IMR-90 (cell line): Measurements from ENCODE around the gene ACSL6. TPM values are rescaled to one million over a fixed set of nuclear protein-coding genes. Genes with fewer than 3 reads are reported as not detected.

Source experiments
- ATAC-seq: fragments of 200-7000 bp; cut with Tn5 transposase; 2 replicates; pipeline ENCODE4 v1.9.1; 2020; ENCODE audit warnings: low read depth, mild to moderate bottlenecking, moderate library complexity
- BruUV-seq: library from RNA; stranded (reverse); fragments of 400-500 nt; replicated peaks from 2 replicates; lab custom pipeline; 2021; lab: Mats Ljungman, UMichigan
- CTCF ChIA-PET: fragments of 300-600 bp; formaldehyde crosslinking; extraction: SDS; loops from one replicate; lab custom pipeline; 2021; ENCODE audit warnings: antibody characterized with exemption; lab: Yijun Ruan, JAX
- POLR2A ChIA-PET: fragments of 300-600 bp; sonication (Branson Sonifier 250); formaldehyde crosslinking; loops from one replicate; lab custom pipeline; 2022; ENCODE audit warnings: antibody characterized with exemption; ENCODE audit not compliant: unreplicated experiment; lab: Charles Lee
- DNase-seq: peaks from one replicate; pipeline ENCODE4 v3.0.0; 2013
- H2AFZ ChIP-seq: replicated peaks from 2 replicates; pipeline ENCODE3; 2013; ENCODE audit warnings: low read length, mild to moderate bottlenecking; ENCODE audit not compliant: poor library complexity
- H2AK5ac ChIP-seq: 2 replicates; pipeline ENCODE4 v1.6.1; 2013; ENCODE audit warnings: low read depth, low read length, inconsistent platforms
- H2AK9ac ChIP-seq: replicated peaks from 2 replicates; pipeline ENCODE3; 2013; ENCODE audit warnings: mild to moderate bottlenecking, low read depth, low read length, moderate library complexity; ENCODE audit not compliant: poor library complexity
- H2BK120ac ChIP-seq: 2 replicates; pipeline ENCODE4 v1.6.1; 2013; ENCODE audit warnings: low read depth, low read length, inconsistent platforms
- H2BK15ac ChIP-seq: 3 replicates; pipeline ENCODE4 v1.6.1; 2013; ENCODE audit warnings: low read depth, low read length, inconsistent platforms
- H2BK20ac ChIP-seq: 2 replicates; pipeline ENCODE4 v1.6.1; 2013; ENCODE audit warnings: low read depth, mild to moderate bottlenecking, inconsistent platforms, low read length, moderate library complexity
- H2BK5ac ChIP-seq: 2 replicates; pipeline ENCODE4 v1.6.1; 2013; ENCODE audit warnings: mild to moderate bottlenecking, low read depth, low read length, inconsistent platforms; ENCODE audit not compliant: poor library complexity, severe bottlenecking
- H3K14ac ChIP-seq: replicated peaks from 2 replicates; pipeline ENCODE4 v1.6.1; 2013; ENCODE audit warnings: low read depth, low read length, inconsistent platforms
- H3K18ac ChIP-seq: 2 replicates; pipeline ENCODE4 v1.6.1; 2013; ENCODE audit warnings: low read depth, low read length, control low read depth
- H3K23ac ChIP-seq: 2 replicates; pipeline ENCODE4 v1.6.1; 2013; ENCODE audit warnings: low read depth, low read length, inconsistent platforms
- H3K27ac ChIP-seq: 2 replicates; pipeline ENCODE4 v1.5.1; 2013; ENCODE audit warnings: mild to moderate bottlenecking, control low read depth, low read length; ENCODE audit not compliant: insufficient read depth
- H3K27me3 ChIP-seq: 2 replicates; pipeline ENCODE4 v1.6.1; 2013; ENCODE audit warnings: low read length; ENCODE audit not compliant: control insufficient read depth, insufficient read depth
- H3K36me3 ChIP-seq: 2 replicates; pipeline ENCODE4 v1.6.1; 2013; ENCODE audit warnings: low read length, mixed read lengths; ENCODE audit not compliant: control insufficient read depth, insufficient read depth
- H3K4ac ChIP-seq: 2 replicates; pipeline ENCODE4 v1.6.1; 2013; ENCODE audit warnings: low read depth, low read length, inconsistent platforms
- H3K4me1 ChIP-seq: 2 replicates; pipeline ENCODE4 v1.6.1; 2013; ENCODE audit warnings: low read length, mixed read lengths; ENCODE audit not compliant: control insufficient read depth, insufficient read depth
- H3K4me2 ChIP-seq: 2 replicates; pipeline ENCODE4 v1.6.1; 2013; ENCODE audit warnings: low read depth, mild to moderate bottlenecking, control low read depth, low read length, moderate library complexity
- H3K4me3 ChIP-seq: 2 replicates; pipeline ENCODE4 v1.5.1; 2013; ENCODE audit warnings: low read depth, mild to moderate bottlenecking, control low read depth, low read length, moderate library complexity; ENCODE audit not compliant: insufficient read depth
- H3K56ac ChIP-seq: 2 replicates; pipeline ENCODE4 v1.6.1; 2013; ENCODE audit warnings: low read length, inconsistent platforms; ENCODE audit not compliant: insufficient read depth; ENCODE audit errors: extremely low read depth
- H3K79me1 ChIP-seq, 2 experiments: 2 replicates each; pipeline ENCODE4 v1.6.1; 2013; ENCODE audit warnings: low read length in 2 of 2, inconsistent platforms in 1 of 2, low read depth in 1 of 2
- H3K9ac ChIP-seq: 2 replicates; pipeline ENCODE4 v1.6.1; 2013; ENCODE audit warnings: low read depth, low read length, control low read depth
- H3K9me1 ChIP-seq: 2 replicates; pipeline ENCODE4 v1.6.1; 2013; ENCODE audit warnings: low read length, inconsistent platforms; ENCODE audit not compliant: insufficient read depth
- H3K9me3 ChIP-seq: 2 replicates; pipeline ENCODE4 v1.6.1; 2013; ENCODE audit warnings: low read length; ENCODE audit not compliant: control insufficient read depth, insufficient read depth
- H4K20me1 ChIP-seq: 2 replicates; pipeline ENCODE4 v1.6.1; 2013; ENCODE audit warnings: low read length, inconsistent platforms; ENCODE audit not compliant: insufficient read depth
- H4K5ac ChIP-seq: 2 replicates; pipeline ENCODE4 v1.6.1; 2013; ENCODE audit warnings: mild to moderate bottlenecking, low read depth, low read length, control low read depth
- H4K8ac ChIP-seq, 2 experiments: 2 replicates each; pipeline ENCODE4 v1.6.1; 2013; ENCODE audit warnings: low read depth in 2 of 2, low read length in 2 of 2, control low read depth in 1 of 2, inconsistent platforms in 1 of 2
- H4K91ac ChIP-seq: 2 replicates; pipeline ENCODE4 v1.6.1; 2013; ENCODE audit warnings: low read depth, low read length, inconsistent platforms; ENCODE audit not compliant: insufficient read depth
- MAZ ChIP-seq: IDR thresholded peaks from 2 replicates; pipeline ENCODE4 v1.6.1; 2012; ENCODE audit warnings: low read depth, mild to moderate bottlenecking, low read length, improper control_type of control experiment, moderate library complexity, borderline replicate concordance
- POLR2A ChIP-seq: IDR thresholded peaks from 2 replicates; pipeline ENCODE4 v1.6.1; 2012; ENCODE audit warnings: mild to moderate bottlenecking, low read depth, low read length
- RCOR1 ChIP-seq: IDR thresholded peaks from 2 replicates; pipeline ENCODE4 v1.6.1; 2012; ENCODE audit warnings: mild to moderate bottlenecking, low read length, improper control_type of control experiment; ENCODE audit not compliant: insufficient replicate concordance
- RFX5 ChIP-seq: IDR thresholded peaks from 2 replicates; pipeline ENCODE4 v1.8.0; 2012; ENCODE audit warnings: low read depth, mild to moderate bottlenecking, low read length, moderate library complexity
- WGBS, 2 experiments: methylation state at CpG; one replicate each; pipeline versions ENCODE4 v1.1.5 to v1.1.7; 2013; ENCODE audit warnings: missing lambda C conversion rate in 2 of 2; ENCODE audit not compliant: insufficient read length in 1 of 2; ENCODE audit errors: extremely low coverage in 2 of 2; 5-methylcytosine and 5-hydroxymethylcytosine counted together
- dilution Hi-C: fragments of 300-500 bp; cut with HindIII; formaldehyde crosslinking; loops from one replicate; pipeline ENCODE4 v1.14.3; 2018; ENCODE audit warnings: low sequenced_read_pairs; ENCODE audit not compliant: unreplicated experiment
- in situ Hi-C: fragments of 300-500 bp; cut with MboI; formaldehyde crosslinking; loops from 3 replicates; pipeline ENCODE4 v1.14.3; 2019; ENCODE audit warnings: low sequenced_read_pairs, inconsistent platforms, mixed read lengths
- intact Hi-C: fragments of 100-400 bp; cut with micrococcal nuclease; formaldehyde crosslinking; loops from 2 replicates; pipeline ENCODE4 v1.10.0; 2022
- polyA plus RNA-seq, 3 experiments: library from polyadenylated mRNA; depleted of rRNA; stranded (reverse); fragments of >200 nt; gene quantifications; 2 replicates each; pipeline ENCODE4 v1.2.3, GENCODE V29; 2012; ENCODE audit warnings: low replicate concordance in 1 of 3
- total RNA-seq: library from RNA; depleted of rRNA; stranded (reverse); fragments of >200 nt; gene quantifications from 2 replicates; pipeline ENCODE4 v1.2.3, GENCODE V29; 2012

Gene ACSL6
- total and polyA plus RNA-seq, 2 of the 4 experiments (the other 2 are of a cell fraction) = not detected

- Histone ChIP-seq H3K23ac (no peak overlapping the region), H3K9me1 (no peaks in the 10 kb centered on the region), H3K4ac (no peak overlapping the region), H3K56ac (no peak overlapping the region), H3K27me3 (peaks cover 18% of the 10 kb centered on the region), H3K4me2 (no peak overlapping the region), H4K8ac (no peak overlapping the region), H2BK120ac (no peak overlapping the region), H2BK15ac (no peak overlapping the region), H4K20me1 (no peaks in the 10 kb centered on the region), H3K79me1 (no peaks in the 10 kb centered on the region), H3K9me3 (no peaks in the 10 kb centered on the region), H2AFZ (no peak overlapping the region), H3K14ac (no peak overlapping the region), H3K36me3 (no peaks in the 10 kb centered on the region), H3K4me1 (no peaks in the 10 kb centered on the region), H4K5ac (no peak overlapping the region), H3K9ac (no peak overlapping the region), H3K4me3 (no peak overlapping the region), H3K27ac (no peak overlapping the region), H2BK20ac (no peak overlapping the region), H4K91ac (no peak overlapping the region), H2AK9ac (no peak overlapping the region), H2BK5ac (no peak overlapping the region), H3K18ac (no peak overlapping the region), H2AK5ac (no peak overlapping the region)
- no peak for TF ChIP-seq MAZ
- TF ChIP-seq POLR2A = no peak
- no peak for TF ChIP-seq RCOR1
- no peak for TF ChIP-seq RFX5
- in situ Hi-C loops = no loop called here
- ATAC-seq (no peak), DNase-seq (no peak)
- BruUV-seq = no TSS peak
- dilution Hi-C loops = no loop called here
- CTCF ChIA-PET = no interaction called here
- POLR2A ChIA-PET = no interaction called here
- intact Hi-C loops = no loop called here
- no CpG with 5 or more reads among the region's 4 CpGs for WGBS, 2 experiments
These were observed 31.6 kb downstream of the ACSL6 start for GRCh38 chr5:131979816-131980215.
